SK-N-SH (cell line): ENCODE measurements around the gene USH1C. TPM values are rescaled to one million over a fixed set of nuclear protein-coding genes. Genes with fewer than 3 reads are reported as not detected.

ENCODE experiments used
- CTCF ChIA-PET: fragments of 300-600, 350-600 bp; formaldehyde crosslinking; extraction: SDS; loops from one replicate; lab custom pipeline; 2021; lab: Yijun Ruan, JAX
- POLR2A ChIA-PET: fragments of 350-600 bp; sonication (Branson Sonifier 250); formaldehyde crosslinking; extraction: SDS; loops from one replicate; lab custom pipeline; 2020; ENCODE audit warnings: antibody characterized with exemption, inconsistent platforms; lab: Yijun Ruan, JAX
- DNase-seq: peaks from one replicate; pipeline ENCODE4 v3.0.0; 2012
- H2AFZ ChIP-seq: fragments of 200-600 bp; sonication (generic); 2 replicates; pipeline ENCODE4 v1.8.1; 2016; ENCODE audit warnings: antibody characterized with exemption, mild to moderate bottlenecking, low read depth
- H3F3A ChIP-seq: fragments of 200-600 bp; sonication (generic); replicated peaks from 2 replicates; pipeline ENCODE3; 2016; ENCODE audit warnings: antibody characterized with exemption, mild to moderate bottlenecking; ENCODE audit not compliant: insufficient read depth
- H3K27ac ChIP-seq, 2 experiments: fragments of 200-500 bp in 1 of 2; fragments of 200-600 bp in 1 of 2; sonication (Bioruptor generic) in 1 of 2; sonication (generic), shearing (Covaris generic) in 1 of 2; 2 replicates each; pipeline versions ENCODE4 v1.5.1 to v1.6.1; 2014 to 2016; ENCODE audit warnings: low read depth in 2 of 2, inconsistent platforms in 1 of 2, low read length in 1 of 2, mild to moderate bottlenecking in 1 of 2, mixed read lengths in 1 of 2
- H3K27me3 ChIP-seq: fragments of 200-600 bp; sonication (generic), shearing (Covaris generic); 2 replicates; pipeline ENCODE4 v1.6.1; 2016; ENCODE audit warnings: mixed run types; ENCODE audit not compliant: insufficient read depth
- H3K36me3 ChIP-seq, 2 experiments: fragments of 200-500 bp in 1 of 2; fragments of 200-600 bp in 1 of 2; sonication (Bioruptor generic) in 1 of 2; sonication (generic) in 1 of 2; replicated peaks in 1 of 2; 2 replicates each; pipeline versions ENCODE3 to v1.5.1; 2014 to 2016; ENCODE audit warnings: low read length in 1 of 2, mild to moderate bottlenecking in 1 of 2; ENCODE audit not compliant: insufficient read depth in 2 of 2, control insufficient read depth in 1 of 2
- H3K4me1 ChIP-seq, 2 experiments: fragments of 200-500 bp in 1 of 2; fragments of 200-600 bp in 1 of 2; sonication (Bioruptor generic) in 1 of 2; sonication (generic), shearing (Covaris generic) in 1 of 2; 2 replicates each; pipeline versions ENCODE4 v1.5.1 to v1.6.1; 2014 to 2016; ENCODE audit warnings: low read depth in 1 of 2, low read length in 1 of 2, mixed run types in 1 of 2; ENCODE audit not compliant: insufficient read depth in 2 of 2, control insufficient read depth in 1 of 2
- H3K4me2 ChIP-seq: fragments of 200-600 bp; sonication (generic), shearing (Covaris generic); 2 replicates; pipeline ENCODE4 v1.6.1; 2017; ENCODE audit warnings: mixed run types
- H3K4me3 ChIP-seq, 2 experiments: fragments of 200-500 bp in 1 of 2; fragments of 200-600 bp in 1 of 2; sonication (Bioruptor generic) in 1 of 2; sonication (generic), shearing (Covaris generic) in 1 of 2; 2 replicates each; pipeline versions ENCODE4 v1.5.1 to v1.8.1; 2014 to 2016; ENCODE audit warnings: low read depth in 2 of 2, inconsistent platforms in 1 of 2, low read length in 1 of 2, mild to moderate bottlenecking in 1 of 2, mixed read lengths in 1 of 2, moderate library complexity in 1 of 2
- H3K79me2 ChIP-seq: fragments of 200-600 bp; sonication (generic); 2 replicates; pipeline ENCODE4 v1.8.1; 2017; ENCODE audit warnings: mild to moderate bottlenecking; ENCODE audit not compliant: insufficient read depth
- H3K9ac ChIP-seq: fragments of 200-600 bp; sonication (generic); 2 replicates; pipeline ENCODE4 v1.6.1; 2017; ENCODE audit warnings: mixed run types
- H3K9me2 ChIP-seq: fragments of 200-600 bp; sonication (generic); 2 replicates; pipeline ENCODE4 v1.6.1; 2017; ENCODE audit warnings: mixed run types
- H3K9me3 ChIP-seq: fragments of 200-600 bp; sonication (generic); 2 replicates; pipeline ENCODE4 v1.6.1; 2017; ENCODE audit warnings: mixed run types, mild to moderate bottlenecking, moderate library complexity
- H4K20me1 ChIP-seq: fragments of 200-600 bp; sonication (generic); 2 replicates; pipeline ENCODE4 v1.6.1; 2017; ENCODE audit warnings: mild to moderate bottlenecking, mixed run types; ENCODE audit not compliant: insufficient read depth
- CHD2 ChIP-seq: fragments of 150-350 bp; IDR thresholded peaks from 2 replicates; pipeline ENCODE4 v1.6.1; 2018; ENCODE audit warnings: low read length; ENCODE audit not compliant: partially characterized antibody
- ELF1 ChIP-seq: IDR thresholded peaks from 2 replicates; pipeline ENCODE4 v1.4.0; 2012
- EP300 ChIP-seq, 2 experiments: IDR thresholded peaks; 2 replicates each; pipeline versions ENCODE4 v1.4.0 to v1.6.1; 2012; ENCODE audit warnings: borderline replicate concordance in 1 of 2, low read depth in 1 of 2, low read length in 1 of 2
- FOXJ3 ChIP-seq: sonication (generic); formaldehyde crosslinking; IDR thresholded peaks from 2 replicates; pipeline ENCODE4 v1.5.1; 2020; ENCODE audit warnings: mild to moderate bottlenecking, missing genetic modification reagents
- FOXM1 ChIP-seq: IDR thresholded peaks from 2 replicates; pipeline ENCODE4 v1.4.0; 2012; ENCODE audit warnings: low read depth, mild to moderate bottlenecking
- GATA2 ChIP-seq: sonication (generic); formaldehyde crosslinking; IDR thresholded peaks from 2 replicates; pipeline ENCODE4 v1.5.0; 2020; ENCODE audit warnings: mild to moderate bottlenecking, missing genetic modification reagents
- JUND ChIP-seq: IDR thresholded peaks from 2 replicates; pipeline ENCODE4 v1.4.0; 2012
- MXI1 ChIP-seq: IDR thresholded peaks from 2 replicates; pipeline ENCODE4 v1.6.1; 2012; ENCODE audit warnings: mild to moderate bottlenecking, low read depth, low read length, improper control_type of control experiment
- PBX3 ChIP-seq: IDR thresholded peaks from 2 replicates; pipeline ENCODE4; 2012
- REST ChIP-seq: IDR thresholded peaks from 2 replicates; pipeline ENCODE4 v1.6.1; 2012; ENCODE audit warnings: mild to moderate bottlenecking, low read depth, low read length, moderate library complexity
- RFX5 ChIP-seq: IDR thresholded peaks from 2 replicates; pipeline ENCODE4 v1.6.1; 2012; ENCODE audit warnings: mild to moderate bottlenecking, improper control_type of control experiment, low read length
- RXRA ChIP-seq: IDR thresholded peaks from 2 replicates; pipeline ENCODE4 v1.4.0; 2012; ENCODE audit warnings: low read depth, mild to moderate bottlenecking, borderline replicate concordance
- SIN3A ChIP-seq: IDR thresholded peaks from 2 replicates; pipeline ENCODE4 v1.6.1; 2012; ENCODE audit warnings: low read depth, mild to moderate bottlenecking, low read length, moderate library complexity, borderline replicate concordance
- TCF12 ChIP-seq: IDR thresholded peaks from 2 replicates; pipeline ENCODE4 v1.4.0; 2012
- USF2 ChIP-seq: fragments of 150-350 bp; IDR thresholded peaks from 2 replicates; pipeline ENCODE4 v1.6.1; 2017; ENCODE audit warnings: antibody characterized with exemption, low read length, low read depth, borderline replicate concordance
- WGBS: methylation state at CpG from one replicate; pipeline ENCODE4 v1.1.6; 2017; ENCODE audit warnings: low lambda C conversion rate; 5-methylcytosine and 5-hydroxymethylcytosine counted together
- polyA plus RNA-seq, 3 experiments: library from polyadenylated mRNA; depleted of rRNA; stranded (reverse); fragments of >200 nt; gene quantifications; 2 replicates each; pipeline ENCODE4 v1.2.3, GENCODE V29; 2012

USH1C gene
- polyA plus RNA-seq, 1 of the 3 experiments (the other 2 are of a cell fraction), result not detected

- TF ChIP-seq FOXM1 (no peak), RXRA (no peak), SIN3A (no peak), REST (no peak), MXI1 (no peak), PBX3 (no peak), JUND (no peak), GATA2 (no peak), RFX5 (no peak), FOXJ3 (no peak), CHD2 (no peak), TCF12 (no peak), EP300 (IDR thresholded peaks at IDR 0.05; ENCODE audit: borderline replicate concordance in 1 of 2, low read depth in 1 of 2, low read length in 1 of 2) (no peak), ELF1 (no peak), USF2 (no peak)
- TF ChIP-seq, all 33 proteins: peak for 0
- H3K36me3 ChIP-seq, result no peaks in the 10 kb centered on the region
- POLR2A ChIA-PET, result no interaction called here
Measured at GRCh38 chr11:17573526-17573925, 29.3 kb upstream of the USH1C start.

More at GRCh38 chr11:17573526-17573925, 29.3 kb upstream of the USH1C start:
- H3K27ac ChIP-seq, result no peak overlapping the region
- H3K79me2 ChIP-seq, result no peaks in the 10 kb centered on the region
- CTCF ChIA-PET, result interaction anchor here (1.2 kb wide), 1 partner anchor 9 kb away, joined by 6 read pairs; no protein-coding TSS in a partner anchor
- H3K9me2 ChIP-seq, result no peaks in the 10 kb centered on the region
- no peaks in the 10 kb centered on the region for H3K4me1 ChIP-seq
- no peaks in the 10 kb centered on the region for H4K20me1 ChIP-seq
- H3F3A ChIP-seq, result no peaks in the 10 kb centered on the region
- H3K4me2 ChIP-seq, result no peak overlapping the region
- no peak for DNase-seq
- H3K9me3 ChIP-seq, result no peaks in the 10 kb centered on the region
- no peak overlapping the region for H3K9ac ChIP-seq
- WGBS, result 47% methylated on average over 3 of the region's 3 CpGs
- no peak overlapping the region for H3K4me3 ChIP-seq
- H2AFZ ChIP-seq, result no peak overlapping the region
- H3K27me3 ChIP-seq, result no peaks in the 10 kb centered on the region
